Neural progenitor cell (in vitro differentiated cells): ENCODE results near the gene ZBTB20.

Source experiments
- CTCF ChIP-seq: fragments of 200-600 bp; sonication (generic); IDR thresholded peaks from 2 replicates; pipeline ENCODE4 v1.5.1; 2017; ENCODE audit warnings: antibody characterized with exemption, mild to moderate bottlenecking
- EZH2 ChIP-seq: fragments of 200-600 bp; sonication (generic); IDR thresholded peaks from 2 replicates; pipeline ENCODE4 v1.6.1; 2017; ENCODE audit warnings: antibody characterized with exemption, mild to moderate bottlenecking, moderate library complexity
- EZH2phosphoT487 ChIP-seq: fragments of 200-600 bp; sonication (generic); IDR thresholded peaks from 2 replicates; pipeline ENCODE4 v1.6.1; 2017; ENCODE audit warnings: antibody characterized with exemption

- TF ChIP-seq CTCF (no peak), EZH2 (no peak), EZH2phosphoT487 (no peak)
Observed at GRCh38 chr3:114983248-114983647, 163.8 kb downstream of the ZBTB20 start.
